KMS-11 (cell line): ENCODE results near the gene FAXC.

ENCODE experiments used
- H2AFZ ChIP-seq: fragments of 200-600 bp; sonication (generic); 2 replicates; pipeline ENCODE4 v1.6.1; 2016; ENCODE audit warnings: antibody characterized with exemption, mixed run types, low read depth
- H3K27ac ChIP-seq: fragments of 200-600 bp; sonication (generic); 2 replicates; pipeline ENCODE4 v1.6.1; 2016; ENCODE audit warnings: mild to moderate bottlenecking, mixed run types
- H3K27me3 ChIP-seq: fragments of 200-600 bp; sonication (generic); 2 replicates; pipeline ENCODE4 v1.6.1; 2017; ENCODE audit warnings: mild to moderate bottlenecking, low read depth, mixed run types, moderate library complexity; ENCODE audit not compliant: insufficient read depth
- H3K36me3 ChIP-seq: fragments of 200-600 bp; sonication (generic); 2 replicates; pipeline ENCODE4 v1.6.1; 2017; ENCODE audit warnings: mild to moderate bottlenecking, mixed run types; ENCODE audit not compliant: insufficient read depth
- H3K4me1 ChIP-seq: fragments of 200-600 bp; sonication (generic); 2 replicates; pipeline ENCODE4 v1.6.1; 2016; ENCODE audit warnings: mild to moderate bottlenecking, low read depth, mixed run types; ENCODE audit not compliant: poor library complexity, severe bottlenecking
- H3K4me2 ChIP-seq: fragments of 200-600 bp; sonication (generic); 2 replicates; pipeline ENCODE4 v1.7.0; 2016; ENCODE audit warnings: mild to moderate bottlenecking, mixed run types
- H3K4me3 ChIP-seq: fragments of 200-600 bp; sonication (generic); IDR thresholded peaks from 2 replicates; pipeline ENCODE4 v1.6.1; 2017; ENCODE audit warnings: low read depth, low read length, mixed read lengths; ENCODE audit not compliant: insufficient read depth
- H3K79me2 ChIP-seq: fragments of 200-600 bp; sonication (generic); 2 replicates; pipeline ENCODE4 v1.6.1; 2016; ENCODE audit warnings: low read depth, mixed run types; ENCODE audit not compliant: insufficient read depth
- H3K9ac ChIP-seq: fragments of 200-600 bp; sonication (generic); 2 replicates; pipeline ENCODE4 v1.6.1; 2016; ENCODE audit warnings: mild to moderate bottlenecking, mixed run types
- H4K20me1 ChIP-seq: fragments of 200-600 bp; sonication (generic); 2 replicates; pipeline ENCODE4 v1.6.1; 2016; ENCODE audit warnings: mild to moderate bottlenecking, mixed run types; ENCODE audit not compliant: insufficient read depth
- CTCF ChIP-seq: fragments of 200-600 bp; sonication (generic); conservative IDR thresholded peaks from 2 replicates; pipeline ENCODE4 v1.6.1; 2017; ENCODE audit warnings: low read depth, mild to moderate bottlenecking, antibody characterized with exemption, low read length, moderate library complexity, mixed read lengths

Gene FAXC

DNA sequence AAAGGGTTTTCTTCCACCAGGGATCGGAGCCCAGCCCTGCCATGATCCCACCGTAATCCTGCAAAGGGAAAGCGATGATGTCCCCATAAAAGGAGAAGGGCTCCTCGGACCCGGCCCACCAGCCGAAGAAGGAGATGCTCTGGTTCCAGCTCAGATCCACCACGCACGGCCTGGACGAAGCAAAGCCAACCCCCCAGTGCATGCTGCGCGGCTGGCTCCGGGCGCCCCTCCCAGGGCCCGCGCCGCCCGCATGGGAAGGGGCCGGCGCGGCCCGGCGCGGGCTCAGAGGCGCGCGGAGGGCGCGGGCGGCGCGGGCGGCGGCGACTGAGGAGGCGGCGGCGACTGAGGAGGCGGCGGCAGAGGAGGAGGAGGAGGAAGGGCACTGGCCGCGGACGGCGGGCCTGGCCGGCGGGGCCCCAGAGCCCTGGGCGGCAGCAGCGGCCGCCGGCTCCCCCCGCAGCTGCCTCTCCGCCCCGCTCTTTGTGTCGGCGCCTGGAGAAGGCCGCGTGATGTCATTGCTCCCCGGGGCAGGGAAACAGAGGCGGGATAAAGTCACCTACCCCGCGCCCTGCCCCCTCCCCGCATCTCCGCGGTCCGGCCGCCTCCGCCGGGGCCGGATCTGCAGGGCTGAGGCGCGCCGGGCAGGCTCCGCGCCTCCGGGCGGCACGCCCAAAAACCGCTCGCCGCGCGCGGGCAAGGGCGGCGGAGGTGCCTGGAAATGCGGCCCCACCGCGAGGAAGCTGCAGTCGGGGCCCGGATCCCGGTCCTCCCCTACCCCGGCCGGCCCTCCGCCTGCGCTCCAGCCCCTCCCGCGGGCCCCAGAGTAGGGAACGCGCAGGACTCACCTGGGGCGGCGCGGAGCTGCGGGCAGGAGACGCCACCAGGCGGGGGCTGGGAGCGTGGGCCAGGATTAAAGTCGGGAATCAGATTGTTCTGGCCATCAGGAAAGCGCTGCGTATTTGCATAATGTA, at the start of gene FAXC:
Gene FAXC, minus strand, starts transcription at position 504 of the 971 bp plus-strand sequence. Its CDS starts 302 bp downstream, at position 202.
- Histone ChIP-seq H4K20me1 (no peaks in the 10 kb centered on the region), H3K36me3 (no peaks in the 10 kb centered on the region), H3K27ac (no peak within 1 kb of the TSS), H3K27me3 (no peaks in the 10 kb centered on the region), H3K4me1 (no peaks in the 10 kb centered on the region), H2AFZ (peak within 1 kb of the TSS; percentile 54), H3K79me2 (no peaks in the 10 kb centered on the region), H3K4me2 (peak within 1 kb of the TSS; percentile 78), H3K9ac (peak within 1 kb of the TSS; percentile 15; the same call in 1 of the 2 replicates), H3K4me3 (no peak within 1 kb of the TSS)
- no peak for TF ChIP-seq CTCF

- Histone ChIP-seq H3K4me2 (no peak overlapping the region), H4K20me1 (no peaks in the 10 kb centered on the region), H3K27ac (no peak overlapping the region), H3K27me3 (no peaks in the 10 kb centered on the region), H3K4me3 (no peak overlapping the region), H3K9ac (no peak overlapping the region), H3K4me1 (no peaks in the 10 kb centered on the region), H3K79me2 (no peaks in the 10 kb centered on the region), H2AFZ (no peak overlapping the region), H3K36me3 (0 out of 2 replicates have a peak, but pooled peaks cover 5% of the 10 kb centered on the region)
- no peak for TF ChIP-seq CTCF
Measured at GRCh38 chr6:99397287-99397686, 47.8 kb upstream of the FAXC start.

DNA sequence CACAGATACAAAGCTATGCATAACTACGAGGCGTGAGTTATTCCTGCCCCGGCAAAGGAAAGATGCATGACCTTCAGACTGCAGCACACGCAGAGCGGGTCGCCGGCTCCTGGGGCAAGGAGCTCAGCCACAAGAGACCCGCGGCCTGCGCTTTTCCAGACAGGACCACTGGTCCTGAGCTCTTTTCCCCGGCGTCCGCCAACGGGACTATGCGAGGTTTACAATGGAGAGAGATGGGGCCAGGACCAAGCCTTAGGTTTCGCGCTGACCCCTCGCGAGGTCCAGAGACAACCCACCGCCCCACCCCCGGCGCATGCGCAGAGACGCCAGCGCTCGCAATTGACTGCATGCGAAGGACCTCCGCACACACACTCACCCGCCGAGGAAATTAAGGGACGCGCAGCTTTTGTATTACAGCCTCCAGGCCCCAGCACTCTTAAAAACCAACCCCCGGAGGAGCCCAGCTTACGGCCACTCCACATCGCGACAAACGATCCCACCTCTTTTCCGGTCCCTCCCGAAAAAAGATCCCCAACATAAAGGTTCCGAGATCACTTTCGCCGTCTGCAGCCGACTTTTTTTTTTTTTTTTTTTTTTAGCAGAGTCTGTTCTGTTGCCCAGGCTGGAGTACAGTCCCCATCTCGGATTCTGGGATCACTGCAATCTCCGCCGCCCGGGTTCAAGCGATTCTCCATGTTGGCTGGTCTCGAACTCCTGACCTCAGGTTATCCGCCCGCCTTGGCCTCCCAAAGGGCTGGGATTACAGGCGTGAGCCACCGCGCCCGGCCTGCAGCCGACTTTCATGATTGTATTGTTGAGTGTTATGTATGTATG, 44.4 kb upstream of the FAXC start, which contains the start of gene COQ3:
Gene COQ3, minus strand, starts transcription at position 498 of the 834 bp plus-strand sequence. Its CDS starts 16 bp downstream, at position 482.
- peak within 1 kb of the TSS; percentile 65 for H2AFZ ChIP-seq
- H3K4me3 ChIP-seq, result no peak within 1 kb of the TSS
- no peaks in the 10 kb centered on the region for H3K4me1 ChIP-seq
- H3K27ac ChIP-seq, result peak within 1 kb of the TSS; percentile 66
- peak within 1 kb of the TSS; percentile 49 for H3K4me2 ChIP-seq
- H3K27me3 ChIP-seq, result no peaks in the 10 kb centered on the region
- H4K20me1 ChIP-seq, result no peaks in the 10 kb centered on the region
- H3K36me3 ChIP-seq, result no peaks in the 10 kb centered on the region
- peak within 1 kb of the TSS; percentile 69 for H3K9ac ChIP-seq
- H3K79me2 ChIP-seq, result no peaks in the 10 kb centered on the region
- no peak for TF ChIP-seq CTCF

- TF ChIP-seq CTCF, result no peak
- Histone ChIP-seq H3K4me3 (no peak overlapping the region), H3K9ac (peak overlapping the region; percentile 69), H3K4me2 (peak overlapping the region; percentile 49), H2AFZ (peak overlapping the region; percentile 65), H3K27ac (peak overlapping the region; percentile 66; the same call in 1 of the 2 replicates), H3K79me2 (no peaks in the 10 kb centered on the region), H4K20me1 (no peaks in the 10 kb centered on the region), H3K27me3 (no peaks in the 10 kb centered on the region), H3K36me3 (no peaks in the 10 kb centered on the region), H3K4me1 (no peaks in the 10 kb centered on the region)
Measured at GRCh38 chr6:99393366-99393697, 43.9 kb upstream of the FAXC start.
